ENCODE data around the gene ACTR1A.
A peak's percentile ranks its signal among the peaks of the same experiment; 100 is the strongest.

The ACTR1A gene

DNA sequence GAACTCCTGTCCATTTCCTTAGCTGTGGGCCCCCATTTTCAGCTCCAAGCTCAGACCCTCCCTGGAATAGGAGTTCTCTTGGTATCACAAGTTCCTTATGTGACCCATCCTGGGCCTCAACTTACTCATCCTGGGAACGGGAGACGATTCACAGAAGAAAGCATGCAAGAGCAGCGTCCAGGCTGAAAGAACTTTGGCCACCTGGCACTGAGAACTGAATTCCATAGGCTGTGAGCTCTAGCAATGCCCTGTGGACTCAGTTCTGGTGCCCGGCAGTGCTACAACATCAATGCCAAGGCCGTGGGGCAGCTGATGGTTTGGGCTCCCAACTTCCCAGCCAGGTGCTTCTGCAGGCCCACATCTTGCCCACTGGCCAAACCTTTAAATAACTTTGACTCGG is 66.2 kb downstream of the ACTR1A start:
- DNase-seq = no peak
- intact Hi-C loops (cut with DNase I) = no loop called here

DNA sequence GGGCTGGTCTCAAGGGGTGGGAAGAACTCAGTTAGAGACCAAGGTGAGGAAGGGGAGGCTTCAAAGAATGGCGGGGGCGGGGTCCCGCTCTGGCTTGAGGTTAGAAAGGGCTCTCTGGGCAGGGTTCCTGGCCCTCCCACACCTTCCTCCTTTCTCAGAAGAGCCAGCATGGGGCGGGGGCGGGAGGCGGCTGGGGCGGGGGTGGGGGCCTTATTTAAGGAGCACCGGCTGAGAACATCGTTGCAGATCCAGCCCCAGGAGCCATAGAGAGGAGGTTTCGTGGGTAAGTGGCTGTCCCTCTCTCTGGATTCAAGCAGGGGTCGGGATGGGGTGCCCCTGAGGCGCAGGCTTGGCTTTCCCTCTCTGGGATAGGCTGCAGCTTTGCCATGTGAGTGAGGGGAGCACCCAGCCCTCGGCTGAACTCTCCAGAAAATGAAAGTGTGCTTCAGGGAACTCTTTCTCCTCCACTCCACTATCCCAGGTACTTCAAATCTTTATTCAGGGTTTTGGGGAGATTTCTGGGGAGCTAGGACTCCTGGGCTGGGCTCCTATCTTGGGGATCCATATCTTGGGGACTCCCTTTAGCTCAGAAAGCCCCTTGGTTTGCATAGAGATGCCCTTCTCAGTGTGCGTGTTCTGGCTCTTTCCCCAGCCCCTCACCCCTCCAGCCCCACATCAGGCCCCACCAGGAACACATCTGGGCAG is 66.8 kb downstream of the ACTR1A start:
- DNase-seq = peak in 4 of 42 donors; percentile 24 to 60 (median 44)
- intact Hi-C loops (cut with DNase I) = no loop called here

DNA sequence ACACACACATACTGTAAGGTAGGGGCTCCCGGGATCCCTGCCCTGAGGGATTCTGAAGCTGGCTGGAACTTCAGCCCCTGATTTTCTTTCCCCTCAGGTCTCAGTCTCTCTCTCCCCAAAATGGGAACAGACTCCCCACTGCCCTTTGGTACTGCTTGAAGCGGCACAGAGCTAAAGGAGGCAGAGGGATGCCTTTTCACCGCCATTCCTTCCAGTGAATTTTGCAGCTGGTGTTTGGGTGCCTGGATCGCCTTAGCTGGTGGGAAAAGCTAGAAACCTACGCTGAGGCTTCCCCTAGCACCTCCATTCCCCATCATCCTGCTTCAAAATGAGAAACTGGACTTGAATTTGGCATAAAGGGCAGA is 67.4 kb downstream of the ACTR1A start:
- intact Hi-C loops (cut with DNase I) = no loop called here
- DNase-seq = no peak

DNA sequence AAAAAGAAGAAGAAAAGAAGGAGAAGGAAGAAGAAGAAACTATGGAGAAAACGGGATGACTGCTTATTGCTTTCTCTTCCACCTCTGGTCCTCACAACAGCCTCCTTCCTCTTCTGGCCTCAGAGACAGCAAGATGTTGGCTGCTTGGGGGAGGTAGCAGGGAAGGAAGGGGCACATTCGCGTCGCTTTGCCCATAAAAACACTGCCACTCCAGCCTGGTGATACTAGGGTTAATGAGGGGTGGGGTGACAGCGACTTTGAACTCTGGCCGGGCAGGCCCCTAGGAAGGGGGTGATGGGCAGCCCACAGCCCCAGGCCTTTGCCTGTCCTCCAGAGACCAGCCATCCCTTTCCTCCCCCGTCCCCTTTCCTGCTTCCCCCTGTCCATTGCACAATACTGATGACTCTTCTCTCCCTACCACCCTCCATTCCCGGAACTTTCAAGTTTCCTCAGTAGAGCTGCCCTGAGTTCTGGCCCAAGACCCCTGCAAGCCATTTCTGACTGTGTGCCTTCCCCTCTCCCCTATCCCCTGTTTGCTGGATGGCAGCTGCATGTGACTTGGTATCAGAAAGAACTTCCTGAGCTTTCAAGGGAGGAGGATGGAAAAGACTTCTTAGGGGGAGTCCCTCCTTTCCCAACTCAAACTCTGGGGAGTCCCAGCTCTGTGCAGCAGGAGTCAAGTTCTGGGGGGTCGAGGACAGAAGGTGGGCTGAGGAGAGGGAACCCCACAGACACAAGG is 67.9 kb downstream of the ACTR1A start:
- DNase-seq = no peak
- intact Hi-C loops (cut with DNase I) = no loop called here

DNA sequence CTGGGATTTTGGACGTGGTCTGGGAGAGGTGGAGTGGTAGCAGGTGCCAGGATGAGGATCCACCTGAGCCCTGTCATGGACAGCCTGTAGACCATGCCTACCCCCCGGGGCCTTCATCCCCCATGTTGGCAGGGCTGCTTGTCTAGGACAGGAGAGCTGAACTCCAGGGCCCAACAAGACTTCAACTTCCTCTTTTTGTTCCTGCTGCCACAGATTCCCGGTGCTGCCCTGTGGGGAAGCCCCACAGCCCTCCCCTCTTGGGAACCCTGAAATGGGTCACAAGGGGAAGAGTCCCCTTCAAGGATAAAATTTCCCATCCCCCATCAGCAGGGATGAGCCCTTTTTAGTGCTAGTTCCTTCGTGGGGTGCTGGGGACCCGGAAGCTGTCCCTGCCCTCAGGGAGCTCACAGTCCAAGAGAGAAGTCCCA is 68.9 kb downstream of the ACTR1A start:
- intact Hi-C loops (cut with DNase I) = no loop called here
- DNase-seq = no peak

DNA sequence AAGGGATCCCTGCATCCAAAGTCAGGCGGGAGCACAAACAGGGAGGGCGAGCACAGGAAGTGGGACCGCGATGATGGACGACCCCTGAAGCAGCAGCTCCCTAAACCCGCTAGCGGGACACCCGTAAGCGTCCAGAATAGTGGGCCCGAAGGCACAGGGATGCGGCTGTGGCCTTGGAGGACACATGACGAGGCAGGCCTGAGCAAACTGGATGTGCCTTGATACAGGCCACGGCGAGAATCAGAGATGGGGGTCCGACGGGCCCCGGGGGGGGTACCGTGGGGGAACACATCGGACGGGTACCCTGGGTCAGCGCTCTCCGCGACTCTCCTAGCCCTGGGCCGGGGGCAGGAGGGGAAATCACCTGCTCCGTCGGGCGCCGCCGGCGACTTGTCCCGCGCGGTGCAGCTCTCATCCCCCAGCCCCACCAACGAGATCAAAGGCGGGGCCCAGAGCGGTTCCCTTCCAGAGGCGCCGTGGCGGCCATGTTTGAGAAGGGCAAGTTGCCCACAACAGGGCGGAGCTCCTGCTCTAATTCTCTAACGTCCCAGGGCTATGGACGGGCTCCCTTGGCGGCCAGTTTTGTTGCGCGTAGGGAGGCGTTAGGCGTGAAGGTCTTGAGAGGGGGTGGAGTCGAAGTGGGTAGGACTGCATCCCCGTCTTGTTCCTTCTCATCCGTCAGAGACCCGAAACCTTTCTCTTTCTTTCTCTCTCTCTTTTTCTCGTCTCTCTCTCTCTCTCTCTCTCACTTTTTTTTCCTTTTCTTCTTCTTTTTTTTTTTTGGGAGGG is 70.2 kb downstream of the ACTR1A start, which contains the start of gene CUEDC2:
TSS of gene CUEDC2 (minus strand) at position 413 of the 789 bp plus-strand sequence. CDS start 7,386 bp downstream, outside the sequence.
- DNase-seq = peak; percentile 95 to 99 (median 98)
- intact Hi-C loops (cut with DNase I) = no loop called here

DNA sequence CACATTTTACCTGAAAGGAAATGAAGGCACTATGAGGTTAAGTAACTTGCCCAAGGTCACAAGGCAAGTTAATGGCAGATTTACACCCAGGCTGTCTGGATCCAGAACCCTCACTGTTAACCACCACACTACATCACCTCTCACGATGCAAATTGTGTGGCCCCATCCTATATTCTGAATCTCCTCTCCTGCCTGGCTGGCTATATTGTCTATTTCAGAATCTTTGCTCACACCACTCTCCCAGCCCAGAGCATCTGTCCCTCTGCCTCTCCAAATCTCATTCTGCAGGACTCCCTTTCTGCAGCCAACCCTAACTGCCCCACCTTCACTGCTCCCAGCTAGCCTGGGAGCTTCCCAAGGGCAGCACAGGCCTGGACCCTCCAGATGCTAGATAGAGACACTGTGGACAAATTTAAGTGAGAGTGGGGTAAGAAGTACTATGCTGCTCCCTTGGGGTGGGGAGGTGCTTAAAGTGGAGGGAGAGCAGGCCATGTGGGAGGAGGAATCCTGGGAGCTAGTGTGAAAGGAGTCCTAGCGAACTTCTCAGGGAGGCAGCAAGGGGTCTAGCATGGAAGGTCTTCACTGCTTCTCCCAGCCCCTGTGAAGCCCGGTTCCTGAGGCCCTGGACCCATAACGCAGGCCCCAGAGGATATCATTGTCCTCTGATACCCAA is 70.9 kb downstream of the ACTR1A start:
- DNase-seq = peak in 1 of 42 donors; percentile 27
- intact Hi-C loops (cut with DNase I) = no loop called here

DNA sequence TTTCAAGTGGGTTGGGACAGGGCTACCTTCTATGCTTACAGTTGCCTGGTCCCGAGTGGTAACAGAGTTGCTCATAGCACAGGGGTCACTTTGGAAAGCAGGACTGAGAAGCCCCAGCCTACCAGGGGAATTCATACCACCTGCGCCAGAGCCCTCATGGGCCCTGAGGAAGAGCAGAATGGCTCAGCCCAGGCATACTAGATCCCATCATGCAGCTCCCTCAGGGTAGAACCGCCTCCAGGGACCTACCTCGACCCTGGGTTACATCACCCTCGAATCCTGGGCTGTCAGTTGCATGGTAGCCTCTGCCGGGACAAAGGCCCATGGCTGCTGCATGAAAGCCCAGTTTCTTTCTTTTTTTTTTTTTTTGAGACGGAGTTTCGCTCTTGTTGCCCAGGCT is 73.0 kb downstream of the ACTR1A start:
- intact Hi-C loops (cut with DNase I) = loop anchor here (10.0 kb wide), 1 partner anchor 155 kb away; no protein-coding TSS in a partner anchor
- no peak for DNase-seq

All from head of caudate nucleus (tissue), 42 donors.